K562 (cell line): ENCODE measurements around the gene MFAP3L. TPM values are rescaled to one million over a fixed set of nuclear protein-coding genes. Genes with fewer than 3 reads are reported as not detected.

Experiments
- ATF7 ChIP-seq: fragments of 450-650 bp; IDR thresholded peaks from 2 replicates; pipeline ENCODE4 v1.7.1; 2014; ENCODE audit warnings: mild to moderate bottlenecking, moderate library complexity
- CBX8 ChIP-seq: fragments of 200-600 bp; sonication (generic); IDR thresholded peaks from 2 replicates; pipeline ENCODE4 v1.6.1; 2012; ENCODE audit warnings: borderline replicate concordance, mixed run types, low read depth, mild to moderate bottlenecking, moderate library complexity, mixed read lengths, low read length, control low read depth, inconsistent platforms; ENCODE audit not compliant: poor library complexity, severe bottlenecking; ENCODE audit errors: extremely low read depth
- CREM ChIP-seq: IDR thresholded peaks from 2 replicates; pipeline ENCODE4 v1.6.1; 2014; ENCODE audit warnings: antibody characterized with exemption, low read depth
- SREBF2 ChIP-seq: sonication (generic); formaldehyde crosslinking; IDR thresholded peaks from 2 replicates; pipeline ENCODE4 v1.4.0; 2020; ENCODE audit warnings: mild to moderate bottlenecking, missing genetic modification reagents
- THRA ChIP-seq: fragments of 450-650 bp; IDR thresholded peaks from 2 replicates; pipeline ENCODE4 v1.6.1; 2017; ENCODE audit warnings: mild to moderate bottlenecking, moderate library complexity
- ZFP91 ChIP-seq: sonication (generic); formaldehyde crosslinking; IDR thresholded peaks from 2 replicates; pipeline ENCODE4 v1.8.0; 2022; ENCODE audit warnings: mild to moderate bottlenecking, missing genetic modification reagents
- ZNF143 ChIP-seq: sonication (generic); formaldehyde crosslinking; IDR thresholded peaks from 2 replicates; pipeline ENCODE4 v1.9.0; 2022; ENCODE audit warnings: mild to moderate bottlenecking, missing genetic modification reagents
- ZNF586 ChIP-seq: fragments of 450-650 bp; formaldehyde crosslinking; conservative IDR thresholded peaks from 2 replicates; pipeline ENCODE4 v1.4.0; 2020; ENCODE audit warnings: mild to moderate bottlenecking, moderate library complexity
- polyA plus RNA-seq, 8 experiments: library from polyadenylated mRNA; depleted of rRNA in 4 of 8; stranded (reverse) in 5 of 8; unstranded in 3 of 8; fragments of >200 nt; fragmentation: Nextera tagmentation in 2 of 8; fragmentation: Illumina TruSeq in 1 of 8; extraction: Ambion mirVana in 2 of 8; extraction: Trizol in 1 of 8; gene quantifications; 2 replicates each; pipeline versions ENCODE4 v1.2.1 to v1.2.3, GENCODE V29; 2011 to 2014; ENCODE audit warnings: inconsistent platforms in 1 of 8, missing spikeins in 1 of 8
- total RNA-seq, 7 experiments: library from RNA; depleted of rRNA in 6 of 7; stranded (reverse); fragments of >200 nt in 6 of 7; fragmentation: Illumina TruSeq in 2 of 7; extraction: Trizol in 2 of 7; gene quantifications; 2 replicates each; pipeline versions ENCODE4 v1.2.1 to v1.2.3, GENCODE V29; 2011 to 2021; ENCODE audit warnings: low replicate concordance in 1 of 7

Gene MFAP3L
- total and polyA plus RNA-seq, 9 of the 15 experiments (the other 6 are each of a cell fraction or from before 2014, with no cell fraction given): 0.06 to 0.25 (median 0.20) TPM; not detected in 3

- TF ChIP-seq THRA: no peak
- no peak for TF ChIP-seq CBX8
- no peak for TF ChIP-seq CREM
- TF ChIP-seq ZNF586: no peak
- TF ChIP-seq SREBF2 (CRISPR knock-in tag): no peak
- no peak for TF ChIP-seq ZFP91 (CRISPR knock-in tag)
- TF ChIP-seq ATF7: no peak
- no peak for TF ChIP-seq ZNF143 (CRISPR knock-in tag)
- TF ChIP-seq, all 486 proteins: peak for 0
These were observed 54.7 kb downstream of the MFAP3L start (continued) for GRCh38 chr4:169971456-169972015.
